Endothelial cell of umbilical vein (primary cell): ENCODE data around the gene STAG1. TPM values are rescaled to one million over a fixed set of nuclear protein-coding genes. Genes with fewer than 3 reads are reported as not detected.
"Not testable (repeated sequence)": the region's sequence is repeated elsewhere in the genome, so short reads cannot be mapped to it uniquely, and the experiment has no call there.

Source experiments
- BruUV-seq: library from RNA; stranded (reverse); fragments of 400-500 nt; replicated peaks from 2 replicates; lab custom pipeline; 2021; lab: Mats Ljungman, UMichigan
- CTCF ChIA-PET: fragments of 300-600, 350-600 bp; sonication (Branson Sonifier 250); formaldehyde crosslinking; loops from one replicate; lab custom pipeline; 2021; ENCODE audit warnings: antibody characterized with exemption, inconsistent platforms; lab: Charles Lee
- POLR2A ChIA-PET: fragments of 300-600, 350-600 bp; sonication (Branson Sonifier 250); formaldehyde crosslinking; loops from one replicate; lab custom pipeline; 2021; ENCODE audit warnings: antibody characterized with exemption, inconsistent platforms; lab: Charles Lee
- DNase-seq: peaks from one replicate; pipeline ENCODE4 v3.0.0-alpha.2; 2011; ENCODE audit warnings: low read depth, low spot score
- FAIRE-seq: peaks from 2 replicates; lab custom pipeline; 2011; peaks lifted over from hg19 to GRCh38; lab: Jason Lieb, UNC
- H2AFZ ChIP-seq: 2 replicates; pipeline ENCODE4 v1.6.0; 2012; ENCODE audit warnings: low read depth, low read length, control low read depth, inconsistent platforms
- H3K27ac ChIP-seq: 2 replicates; pipeline ENCODE4 v1.5.1; 2011; ENCODE audit warnings: low read depth, mild to moderate bottlenecking, control low read depth, low read length, moderate library complexity; ENCODE audit not compliant: insufficient read depth
- H3K27me3 ChIP-seq, 2 experiments: 2 replicates each; pipeline versions ENCODE4 v1.6.0 to v1.6.1; 2011; ENCODE audit warnings: low read length in 2 of 2, mixed read lengths in 1 of 2; ENCODE audit not compliant: control insufficient read depth in 2 of 2, insufficient read depth in 2 of 2
- H3K36me3 ChIP-seq, 2 experiments: 2 replicates in 1 of 2; 3 replicates in 1 of 2; pipeline ENCODE4 v1.5.1; 2011; ENCODE audit warnings: low read length in 2 of 2, mild to moderate bottlenecking in 1 of 2, moderate library complexity in 1 of 2; ENCODE audit not compliant: control insufficient read depth in 2 of 2, insufficient read depth in 2 of 2; ENCODE audit errors: extremely low read depth in 1 of 2
- H3K4me1 ChIP-seq: 3 replicates; pipeline ENCODE4 v1.5.1; 2011; ENCODE audit warnings: mild to moderate bottlenecking, low read length; ENCODE audit not compliant: control insufficient read depth, insufficient read depth; ENCODE audit errors: extremely low read depth
- H3K4me2 ChIP-seq: 2 replicates; pipeline ENCODE4 v1.6.1; 2011; ENCODE audit warnings: low read length, control low read depth, mixed read lengths; ENCODE audit not compliant: insufficient read depth
- H3K4me3 ChIP-seq, 3 experiments: fragments of 200-600 bp in 1 of 3; sonication (generic), shearing (Covaris generic) in 1 of 3; replicated peaks in 1 of 3; 2 replicates each; pipeline ENCODE4 v1.5.1; 2011 to 2016; ENCODE audit warnings: control low read depth in 3 of 3, low read length in 3 of 3, mild to moderate bottlenecking in 2 of 3, inconsistent platforms in 1 of 3, low read depth in 1 of 3, moderate library complexity in 1 of 3; ENCODE audit not compliant: insufficient read depth in 1 of 3
- H3K79me2 ChIP-seq: 2 replicates; pipeline ENCODE4 v1.6.0; 2012; ENCODE audit warnings: low read length, inconsistent platforms; ENCODE audit not compliant: control insufficient read depth, insufficient read depth
- H3K9ac ChIP-seq: replicated peaks from 2 replicates; pipeline ENCODE3; 2011; ENCODE audit warnings: low read length, control low read depth; ENCODE audit not compliant: insufficient read depth; ENCODE audit errors: extremely low read depth
- H3K9me1 ChIP-seq: replicated peaks from 3 replicates; pipeline ENCODE4 v1.6.0; 2011; ENCODE audit warnings: mild to moderate bottlenecking, low read length; ENCODE audit not compliant: control insufficient read depth, insufficient read depth; ENCODE audit errors: extremely low read depth
- H3K9me3 ChIP-seq: replicated peaks from 2 replicates; pipeline ENCODE4 v1.5.1; 2012; ENCODE audit warnings: low read length, inconsistent platforms; ENCODE audit not compliant: control insufficient read depth, insufficient read depth
- H4K20me1 ChIP-seq: replicated peaks from 2 replicates; pipeline ENCODE3; 2011; ENCODE audit warnings: mild to moderate bottlenecking, low read length; ENCODE audit not compliant: control insufficient read depth, insufficient read depth; ENCODE audit errors: extremely low read depth
- CTCF ChIP-seq, 2 donors: IDR thresholded peaks; 1 replicate in 1 of 2; 2 replicates in 1 of 2; pipeline ENCODE4 v1.5.1; 2011; ENCODE audit warnings: low read length in 2 of 2, mild to moderate bottlenecking in 2 of 2, moderate library complexity in 2 of 2, control low read depth in 1 of 2, inconsistent platforms in 1 of 2, low read depth in 1 of 2; ENCODE audit not compliant: insufficient read depth in 1 of 2; ENCODE audit errors: extremely low read depth in 1 of 2
- EZH2 ChIP-seq: IDR thresholded peaks from 2 replicates; pipeline ENCODE4 v1.6.1; 2012; ENCODE audit warnings: borderline replicate concordance, low read depth, mild to moderate bottlenecking, moderate library complexity, low read length, inconsistent platforms; ENCODE audit not compliant: severe bottlenecking
- FOS ChIP-seq: IDR thresholded peaks from 2 replicates; pipeline ENCODE4 v1.6.1; 2011; ENCODE audit warnings: mild to moderate bottlenecking, low read length, moderate library complexity, borderline replicate concordance; ENCODE audit not compliant: insufficient read depth
- GATA2 ChIP-seq: IDR thresholded peaks from 2 replicates; pipeline ENCODE4 v1.7.0; 2011; ENCODE audit warnings: low read depth, mild to moderate bottlenecking, moderate library complexity, mixed read lengths, low read length; ENCODE audit not compliant: insufficient read length, insufficient read depth
- JUN ChIP-seq: IDR thresholded peaks from 2 replicates; pipeline ENCODE4 v1.6.1; 2011; ENCODE audit warnings: borderline replicate concordance, low read depth; ENCODE audit not compliant: insufficient read length, insufficient read depth
- MAX ChIP-seq: IDR thresholded peaks from 2 replicates; pipeline ENCODE4 v1.6.1; 2011; ENCODE audit not compliant: insufficient read depth, insufficient read length
- MYC ChIP-seq: IDR thresholded peaks from one replicate; pipeline ENCODE4 v1.6.1; 2011; ENCODE audit warnings: mild to moderate bottlenecking, low read depth, low read length
- POLR2A ChIP-seq: IDR thresholded peaks from 2 replicates; pipeline ENCODE4 v1.6.1; 2012; ENCODE audit warnings: low read depth, mild to moderate bottlenecking, control low read depth, low read length
- POLR2AphosphoS5 ChIP-seq: IDR thresholded peaks from 2 replicates; pipeline ENCODE4 v1.6.1; 2012; ENCODE audit warnings: low read depth, mild to moderate bottlenecking, control low read depth, low read length, moderate library complexity; ENCODE audit not compliant: insufficient read depth
- dilution Hi-C: fragments of 300-500 bp; cut with MboI; formaldehyde crosslinking; loops from one replicate; pipeline ENCODE4 v1.15.0; 2019; ENCODE audit warnings: low sequenced_read_pairs; ENCODE audit not compliant: extremely low pct_ligation_motif_present
- intact Hi-C: fragments of 100-400 bp; cut with micrococcal nuclease; formaldehyde crosslinking; loops from one replicate; pipeline ENCODE4 v1.10.0; 2022
- polyA plus RNA-seq, 4 experiments: library from polyadenylated mRNA; depleted of rRNA in 3 of 4; stranded (reverse) in 3 of 4; unstranded in 1 of 4; fragments of >200 nt; gene quantifications; 2 replicates each; pipeline versions ENCODE4 v1.2.1 to v1.2.3, GENCODE V29; 2011 to 2012; ENCODE audit warnings: missing spikeins in 1 of 4
- total RNA-seq: library from RNA; stranded (reverse); gene quantifications from 2 replicates; pipeline ENCODE4 v1.2.3, GENCODE V29; 2021

STAG1 gene
- total and polyA plus RNA-seq, 2 donors (not counting 3 experiments of a cell fraction or from before 2014, with no cell fraction given): 7.4 to 42.1 TPM

- peaks cover 26% of the 10 kb centered on the region for H3K4me1 ChIP-seq
- H3K9me1 ChIP-seq: no peaks in the 10 kb centered on the region
- no peaks in the 10 kb centered on the region for H4K20me1 ChIP-seq
- H3K27me3 ChIP-seq: no peaks in the 10 kb centered on the region
- H3K27ac ChIP-seq: peak overlapping the region; percentile 86
- H3K79me2 ChIP-seq: peaks cover 59% of the 10 kb centered on the region
- BruUV-seq: no TSS peak
- H2AFZ ChIP-seq: no peak overlapping the region
- H3K4me2 ChIP-seq: peak overlapping the region; percentile 95
- intact Hi-C loops: loop anchor here (5.0 to 10.0 kb wide), 3 partner anchors 144 to 608 kb away; no protein-coding TSS in a partner anchor
- POLR2A ChIA-PET: no interaction called here
- FAIRE-seq (peak; percentile 50), DNase-seq (peak; percentile 55)
- no peaks in the 10 kb centered on the region for H3K36me3 ChIP-seq
- H3K9me3 ChIP-seq: no peaks in the 10 kb centered on the region
- CTCF ChIA-PET: interaction anchor here (1.0 to 3.0 kb wide), 7 partner anchors 204 to 675 kb away, joined by 3 to 10 read pairs (median 3); no protein-coding TSS in a partner anchor
- peak overlapping the region; percentile 59 to 93 (median 82) for H3K4me3 ChIP-seq
- dilution Hi-C loops: no loop called here
- TF ChIP-seq MAX (no peak), FOS (no peak), POLR2AphosphoS5 (no peak), CTCF (IDR thresholded peaks at IDR 0.05; ENCODE audit: extremely low read depth in 1 of 2, insufficient read depth in 1 of 2, low read depth in 1 of 2, low read length in 2 of 2) (no peak), POLR2A (no peak), GATA2 (no peak), EZH2 (no peak), MYC (no peak), JUN (no peak)
- peak overlapping the region; percentile 96 for H3K9ac ChIP-seq
Measured at GRCh38 chr3:136750209-136750896, 1.8 kb downstream of the STAG1 start.

- H3K9ac ChIP-seq: peak overlapping the region; percentile 96
- H3K9me3 ChIP-seq, H3K9me1 ChIP-seq, DNase-seq, H4K20me1 ChIP-seq, H3K36me3 ChIP-seq, POLR2A ChIA-PET, H2AFZ ChIP-seq, BruUV-seq, dilution Hi-C loops, FAIRE-seq, H3K27me3 ChIP-seq: not testable (repeated sequence)
- CTCF ChIA-PET: interaction anchor here (1.0 to 3.0 kb wide), 8 partner anchors 11 to 674 kb away, joined by 3 to 10 read pairs (median 3); no protein-coding TSS in a partner anchor
- peak overlapping the region in 1 of 3 experiments; percentile 93 for H3K4me3 ChIP-seq
- peak overlapping the region; percentile 86 for H3K27ac ChIP-seq
- H3K79me2 ChIP-seq: peaks cover 66% of the 10 kb centered on the region
- intact Hi-C loops: loop anchor here (5.0 to 10.0 kb wide), 3 partner anchors 145 to 607 kb away; no protein-coding TSS in a partner anchor
- H3K4me1 ChIP-seq: peaks cover 26% of the 10 kb centered on the region
- peak overlapping the region; percentile 95 for H3K4me2 ChIP-seq
Measured at GRCh38 chr3:136749602-136750001, 2.6 kb downstream of the STAG1 start.
